ENCODE data around the gene FABP7.

- TF ChIP-seq CTCF (IDR thresholded peaks at IDR 0.05) (no peak), POLR2AphosphoS5 (IDR thresholded peaks at IDR 0.05) (no peak)
Observed at GRCh38 chr6:122760330-122760729, 19.2 kb upstream of the FABP7 start.

Measured in upper lobe of left lung (tissue), 4 donors.